ENCODE results near the gene MRPS14.

MRPS14 gene

GRCh38 chr1:174969977-174970376 lies 53.2 kb downstream of the MRPS14 start:
- no peak overlapping the region for H3K4me3 ChIP-seq (ENCODE audit: low read depth, low read length)
- TF ChIP-seq CTCF (IDR thresholded peaks at IDR 0.05; ENCODE audit: borderline replicate concordance, insufficient read depth, low read depth, low read length): no peak

- no peak for TF ChIP-seq CTCF (IDR thresholded peaks at IDR 0.05; ENCODE audit: borderline replicate concordance, insufficient read depth, low read depth, low read length)
- no peak overlapping the region for H3K4me3 ChIP-seq (ENCODE audit: low read depth, low read length)
Measured at GRCh38 chr1:174968750-174969244, 54.4 kb downstream of the MRPS14 start.

GRCh38 chr1:174967845-174968705 lies 55.1 kb downstream of the MRPS14 start:
- no peak for TF ChIP-seq CTCF (IDR thresholded peaks at IDR 0.05; ENCODE audit: borderline replicate concordance, insufficient read depth, low read depth, low read length)

GRCh38 chr1:174966008-174966572 lies 57.1 kb downstream of the MRPS14 start:
- no peak for TF ChIP-seq CTCF (IDR thresholded peaks at IDR 0.05; ENCODE audit: borderline replicate concordance, insufficient read depth, low read depth, low read length)
- H3K4me3 ChIP-seq (ENCODE audit: low read depth, low read length): no peak overlapping the region

More at GRCh38 chr1:174967845-174968705, 55.1 kb downstream of the MRPS14 start:
- H3K4me3 ChIP-seq (ENCODE audit: low read depth, low read length): no peak overlapping the region

- no peak overlapping the region for H3K4me3 ChIP-seq (ENCODE audit: low read depth, low read length)
- TF ChIP-seq CTCF (IDR thresholded peaks at IDR 0.05; ENCODE audit: borderline replicate concordance, insufficient read depth, low read depth, low read length): no peak
Measured at GRCh38 chr1:174965362-174966007, 57.7 kb downstream of the MRPS14 start.

GRCh38 chr1:174964972-174965361 lies 58.3 kb downstream of the MRPS14 start:
- no peak overlapping the region for H3K4me3 ChIP-seq (ENCODE audit: low read depth, low read length)
- TF ChIP-seq CTCF (IDR thresholded peaks at IDR 0.05; ENCODE audit: borderline replicate concordance, insufficient read depth, low read depth, low read length): no peak

Data from GM12875 (cell line).